BE2C (cell line): ENCODE data around the gene UMAD1.

Experiments used
- DNase-seq: peaks from one replicate; pipeline ENCODE4 v3.0.0-alpha.2; 2020
- H3K27me3 ChIP-seq: fragments of 250-450 bp; sonication (Bioruptor Pico); 2 replicates; pipeline ENCODE4 v1.5.1; 2020; ENCODE audit warnings: mild to moderate bottlenecking
- H3K36me3 ChIP-seq: fragments of 250-450 bp; sonication (Bioruptor Pico); 2 replicates; pipeline ENCODE4 v1.5.1; 2020; ENCODE audit warnings: mild to moderate bottlenecking
- H3K4me1 ChIP-seq: fragments of 250-450 bp; sonication (Bioruptor Pico); 2 replicates; pipeline ENCODE4 v1.5.1; 2020
- H3K4me3 ChIP-seq: 2 replicates; pipeline ENCODE4 v1.5.1; 2011; ENCODE audit warnings: low read depth, low read length
- H3K9me3 ChIP-seq: fragments of 250-450 bp; sonication (Bioruptor Pico); 2 replicates; pipeline ENCODE4 v1.5.1; 2020
- CTCF ChIP-seq: IDR thresholded peaks from 2 replicates; pipeline ENCODE4 v1.5.1; 2012; ENCODE audit warnings: mild to moderate bottlenecking, low read depth, low read length

The UMAD1 gene

GRCh38 chr7:7851381-7851780 lies 210.8 kb downstream of the UMAD1 start:
- TF ChIP-seq CTCF, result no peak
- no peak overlapping the region for H3K4me3 ChIP-seq
- no peaks in the 10 kb centered on the region for H3K4me1 ChIP-seq
- DNase-seq, result no peak
- H3K36me3 ChIP-seq, result no peaks in the 10 kb centered on the region
- no peaks in the 10 kb centered on the region for H3K27me3 ChIP-seq
- peaks cover 8% of the 10 kb centered on the region for H3K9me3 ChIP-seq

- peaks cover under 1% of the 10 kb centered on the region for H3K4me1 ChIP-seq
- DNase-seq, result no peak
- H3K9me3 ChIP-seq, result peaks cover 8% of the 10 kb centered on the region
- TF ChIP-seq CTCF, result no peak
- H3K27me3 ChIP-seq, result no peaks in the 10 kb centered on the region
- no peak overlapping the region for H3K4me3 ChIP-seq
- no peaks in the 10 kb centered on the region for H3K36me3 ChIP-seq
These were observed 211.4 kb downstream of the UMAD1 start for GRCh38 chr7:7851991-7852390.

- TF ChIP-seq CTCF, result no peak
- no peaks in the 10 kb centered on the region for H3K27me3 ChIP-seq
- no peaks in the 10 kb centered on the region for H3K36me3 ChIP-seq
- peaks cover 8% of the 10 kb centered on the region for H3K9me3 ChIP-seq
- DNase-seq, result no peak
- peaks cover 5% of the 10 kb centered on the region for H3K4me1 ChIP-seq
- no peak overlapping the region for H3K4me3 ChIP-seq
These were observed 216.6 kb downstream of the UMAD1 start for GRCh38 chr7:7857143-7857583.

- DNase-seq, result no peak
- Histone ChIP-seq H3K9me3 (peaks cover 8% of the 10 kb centered on the region), H3K36me3 (no peaks in the 10 kb centered on the region), H3K4me3 (no peak overlapping the region), H3K4me1 (peaks cover 5% of the 10 kb centered on the region), H3K27me3 (no peaks in the 10 kb centered on the region)
- no peak for TF ChIP-seq CTCF
These were observed 218.0 kb downstream of the UMAD1 start for GRCh38 chr7:7858559-7858958.

GRCh38 chr7:7859411-7859810 lies 218.9 kb downstream of the UMAD1 start:
- Histone ChIP-seq H3K4me1 (peaks cover 5% of the 10 kb centered on the region), H3K27me3 (no peaks in the 10 kb centered on the region), H3K4me3 (no peak overlapping the region), H3K36me3 (no peaks in the 10 kb centered on the region), H3K9me3 (peaks cover 8% of the 10 kb centered on the region)
- TF ChIP-seq CTCF, result no peak
- DNase-seq, result no peak

DNA sequence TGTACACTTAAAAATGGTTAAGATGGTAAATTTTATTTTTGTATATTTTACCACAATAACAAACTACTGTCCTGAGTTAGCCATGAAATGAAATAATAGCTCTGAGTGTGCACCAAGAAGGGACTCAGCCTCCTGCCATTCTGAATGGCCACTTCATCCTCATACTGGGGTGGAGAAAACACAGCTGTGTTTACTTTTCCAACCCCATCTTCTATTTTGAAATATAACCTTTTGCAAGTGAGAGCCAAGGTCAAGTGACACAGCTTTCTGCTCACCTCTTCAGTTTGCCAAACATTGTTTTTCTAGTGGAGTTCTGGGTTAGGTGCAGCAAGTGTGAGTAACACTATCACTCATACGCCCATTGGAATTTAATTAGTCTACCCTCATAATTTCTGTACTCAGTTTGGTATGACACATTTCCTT lies 220.7 kb downstream of the UMAD1 start:
- no peak for TF ChIP-seq CTCF
- H3K9me3 ChIP-seq, result no peaks in the 10 kb centered on the region
- no peak overlapping the region for H3K4me3 ChIP-seq
- H3K36me3 ChIP-seq, result no peaks in the 10 kb centered on the region
- no peak for DNase-seq
- H3K4me1 ChIP-seq, result peaks cover 5% of the 10 kb centered on the region
- no peaks in the 10 kb centered on the region for H3K27me3 ChIP-seq
